ENCODE data around the gene MTUS2.

- TF ChIP-seq YY1 (IDR thresholded peaks at IDR 0.05; ENCODE audit: insufficient read depth, insufficient read length) (no peak), ZNF274 (IDR thresholded peaks at IDR 0.05; ENCODE audit: low read depth, low read length) (no peak), SUZ12 (IDR thresholded peaks at IDR 0.05; ENCODE audit: extremely low read depth, insufficient read depth, insufficient read length) (no peak)
These were observed 660.9 kb downstream of the MTUS2 start for GRCh38 chr13:29480893-29481525.
